GM21825 (cell line): ENCODE results near the gene NTM.

Experiments
- ATAC-seq: cut with Tn5 transposase; IDR thresholded peaks from one replicate; pipeline ENCODE4 v1.9.1; 2021; ENCODE audit warnings: mild to moderate bottlenecking, moderate library complexity; ENCODE audit not compliant: unreplicated experiment

The NTM gene

GRCh38 chr11:131458421-131458820, 88.0 kb downstream of the NTM start:
- no peak for ATAC-seq

- ATAC-seq: no peak
Observed at GRCh38 chr11:131460931-131461330, 90.5 kb downstream of the NTM start.

GRCh38 chr11:131462622-131463021, 92.2 kb downstream of the NTM start:
- no peak for ATAC-seq

- ATAC-seq: no peak
Observed at GRCh38 chr11:131463162-131463561, 92.7 kb downstream of the NTM start.

GRCh38 chr11:131463649-131464425, 93.4 kb downstream of the NTM start:
- ATAC-seq: no peak

- no peak for ATAC-seq
Observed at GRCh38 chr11:131464461-131464860, 94.0 kb downstream of the NTM start.

GRCh38 chr11:131465039-131465438, 94.6 kb downstream of the NTM start:
- ATAC-seq: no peak

- no peak for ATAC-seq
Observed at GRCh38 chr11:131465746-131466145, 95.3 kb downstream of the NTM start.

GRCh38 chr11:131467645-131468394, 97.4 kb downstream of the NTM start:
- no peak for ATAC-seq

GRCh38 chr11:131468565-131468964, 98.2 kb downstream of the NTM start:
- no peak for ATAC-seq

- no peak for ATAC-seq
Observed at GRCh38 chr11:131470216-131470925, 100.0 kb downstream of the NTM start.

GRCh38 chr11:131471976-131472375, 101.6 kb downstream of the NTM start:
- no peak for ATAC-seq

GRCh38 chr11:131474947-131475346, 104.5 kb downstream of the NTM start:
- no peak for ATAC-seq

GRCh38 chr11:131476266-131476665, 105.9 kb downstream of the NTM start:
- ATAC-seq: no peak

- no peak for ATAC-seq
Observed at GRCh38 chr11:131478341-131478740, 107.9 kb downstream of the NTM start.

- ATAC-seq: no peak
Observed at GRCh38 chr11:131481303-131481702, 110.9 kb downstream of the NTM start.

- no peak for ATAC-seq
Observed at GRCh38 chr11:131481971-131482370, 111.6 kb downstream of the NTM start.

GRCh38 chr11:131483453-131483852, 113.0 kb downstream of the NTM start:
- ATAC-seq: no peak

- ATAC-seq: no peak
Observed at GRCh38 chr11:131483877-131484276, 113.5 kb downstream of the NTM start.

- ATAC-seq: no peak
Observed at GRCh38 chr11:131486100-131486499, 115.7 kb downstream of the NTM start.

GRCh38 chr11:131486937-131487635, 116.7 kb downstream of the NTM start:
- ATAC-seq: no peak
